GM12878 (cell line): ENCODE results near the gene UMOD.

Experiments used
- ATF7 ChIP-seq: fragments of 450-650 bp; IDR thresholded peaks from 2 replicates; pipeline ENCODE4 v1.6.1; 2016; ENCODE audit warnings: low read depth, mild to moderate bottlenecking
- CTCF ChIP-seq, 3 experiments: IDR thresholded peaks in 2 of 3; conservative IDR thresholded peaks in 1 of 3; 2 replicates each; pipeline ENCODE4 v1.5.1; 2011; ENCODE audit warnings: low read depth in 3 of 3, low read length in 3 of 3, mild to moderate bottlenecking in 3 of 3, control low read depth in 2 of 3, moderate library complexity in 2 of 3, inconsistent platforms in 1 of 3, mixed read lengths in 1 of 3; ENCODE audit not compliant: control insufficient read depth in 2 of 3, insufficient read depth in 1 of 3; ENCODE audit errors: extremely low read depth in 1 of 3
- IRF3 ChIP-seq: fragments of 450-650 bp; IDR thresholded peaks from 2 replicates; pipeline ENCODE4 v1.6.1; 2014; ENCODE audit warnings: mild to moderate bottlenecking
- JUND ChIP-seq: IDR thresholded peaks from 2 replicates; pipeline ENCODE4 v1.6.1; 2012; ENCODE audit warnings: low read depth, mild to moderate bottlenecking, low read length, improper control_type of control experiment, moderate library complexity
- KAT2A ChIP-seq: conservative IDR thresholded peaks from 2 replicates; pipeline ENCODE4 v1.6.1; 2011; ENCODE audit warnings: low read depth, low read length; ENCODE audit not compliant: control insufficient read depth
- POLR2AphosphoS5 ChIP-seq: IDR thresholded peaks from 2 replicates; pipeline ENCODE4 v1.6.1; 2011; ENCODE audit warnings: mild to moderate bottlenecking, low read length, inconsistent platforms
- RELA ChIP-seq: fragments of 450-650 bp; IDR thresholded peaks from 2 replicates; pipeline ENCODE4 v1.8.0; 2014; ENCODE audit warnings: borderline replicate concordance; ENCODE audit not compliant: partially characterized antibody
- SIN3A ChIP-seq: IDR thresholded peaks from 2 replicates; pipeline ENCODE4 v1.6.1; 2012; ENCODE audit warnings: low read depth, low read length, improper control_type of control experiment
- SMC3 ChIP-seq: IDR thresholded peaks from 2 replicates; pipeline ENCODE4 v1.6.1; 2011; ENCODE audit warnings: low read length, improper control_type of control experiment, borderline replicate concordance
- USF1 ChIP-seq: IDR thresholded peaks from 2 replicates; pipeline ENCODE4 v1.6.1; 2011; ENCODE audit warnings: borderline replicate concordance, low read depth, mild to moderate bottlenecking, moderate library complexity, mixed read lengths, low read length; ENCODE audit not compliant: insufficient read depth; ENCODE audit errors: extremely low read length
- ZBTB40 ChIP-seq: fragments of 450-650 bp; IDR thresholded peaks from 2 replicates; pipeline ENCODE4 v1.6.1; 2016; ENCODE audit warnings: mild to moderate bottlenecking, moderate library complexity, borderline replicate concordance

GRCh38 chr16:20353379-20353778 lies 864 bp upstream of the UMOD start:
- TF ChIP-seq ATF7 (no peak), SMC3 (no peak), RELA (no peak), SIN3A (no peak), IRF3 (no peak), CTCF (IDR thresholded peaks at IDR 0.05 in 2 of 3, conservative IDR thresholded peaks at IDR 0.05 in 1 of 3; ENCODE audit: control insufficient read depth in 2 of 3, extremely low read depth in 1 of 3, insufficient read depth in 1 of 3, low read depth in 3 of 3, low read length in 3 of 3) (no peak), KAT2A (no peak), JUND (no peak), POLR2AphosphoS5 (no peak), ZBTB40 (no peak), USF1 (no peak)
